Activated T-helper 1 cell treated with anti-CD3 and anti-CD28 coated beads, Interleukin-12 subunit alpha, Interleukin-12 subunit beta, Interleukin-2, Interleukin-4 antibody, amounts not matched to agents 30 ng/mL and 10 ng/mL and 1 ng/mL, durations not matched to agents 14 hours and 24 hours and 36 hours (primary cell): ENCODE results near the gene BPHL. TPM values are rescaled to one million over a fixed set of nuclear protein-coding genes. Genes with fewer than 3 reads are reported as not detected.

Experiments used
- DNase-seq: peaks from one replicate; pipeline ENCODE4 v3.0.0; 2021; ENCODE audit warnings: low spot score
- H3K27ac Mint-ChIP-seq: one replicate; pipeline ENCODE4 v1.8.0; 2021; ENCODE audit warnings: mild to moderate bottlenecking, mixed read lengths
- H3K27me3 Mint-ChIP-seq: one replicate; pipeline ENCODE4 v1.8.0; 2022; ENCODE audit warnings: mild to moderate bottlenecking, moderate library complexity, mixed read lengths; ENCODE audit not compliant: insufficient read depth
- H3K36me3 Mint-ChIP-seq: one replicate; pipeline ENCODE4 v1.8.0; 2021; ENCODE audit warnings: low read depth, mixed read lengths
- H3K4me1 Mint-ChIP-seq: one replicate; pipeline ENCODE4 v1.8.0; 2021; ENCODE audit warnings: low read depth, mixed read lengths
- H3K4me3 Mint-ChIP-seq: one replicate; pipeline ENCODE4 v1.8.0; 2021; ENCODE audit warnings: mild to moderate bottlenecking, moderate library complexity, mixed read lengths
- H3K9me3 Mint-ChIP-seq: one replicate; pipeline ENCODE4 v1.8.0; 2021; ENCODE audit warnings: mixed read lengths
- intact Hi-C: fragments of 100-400 bp; cut with micrococcal nuclease; formaldehyde crosslinking; loops from one replicate; pipeline ENCODE4 v1.15.1; 2024
- total RNA-seq: library from RNA; stranded (reverse); gene quantifications from 2 replicates; pipeline ENCODE4 v1.2.3, GENCODE V29; 2022

BPHL gene
- total RNA-seq, 1 donor from 2014 or later = 7.9 TPM

DNA sequence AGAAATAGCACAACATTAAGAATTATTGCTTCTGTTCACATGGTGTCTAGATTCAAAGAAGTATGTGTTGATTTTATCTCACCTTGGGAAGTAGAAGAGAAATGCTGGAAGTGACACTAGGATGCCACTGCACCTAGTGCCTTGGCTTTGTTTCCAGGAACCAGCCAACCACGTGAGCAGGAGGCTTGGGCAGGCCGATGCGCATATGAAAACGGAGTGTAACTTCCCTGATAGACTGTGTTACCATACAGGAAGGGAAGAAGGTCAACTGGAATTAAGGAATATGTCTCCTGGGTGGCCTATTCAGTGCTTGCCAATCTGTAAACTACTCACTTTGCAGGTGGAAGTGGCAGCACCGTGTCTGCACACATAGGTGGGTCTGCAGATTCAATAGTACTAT is 80.9 kb downstream of the BPHL start:
- Mint-ChIP-seq H3K27me3 (peaks cover 13% of the 10 kb centered on the region), H3K4me1 (no peaks in the 10 kb centered on the region), H3K4me3 (no peak overlapping the region), H3K36me3 (no peaks in the 10 kb centered on the region), H3K9me3 (peaks cover 14% of the 10 kb centered on the region), H3K27ac (no peak overlapping the region)
- DNase-seq = no peak
- intact Hi-C loops = no loop called here

- peaks cover 16% of the 10 kb centered on the region for H3K9me3 Mint-ChIP-seq
- H3K27me3 Mint-ChIP-seq = peaks cover 13% of the 10 kb centered on the region
- peaks cover under 1% of the 10 kb centered on the region for H3K4me1 Mint-ChIP-seq
- no peak overlapping the region for H3K4me3 Mint-ChIP-seq
- DNase-seq = no peak
- no peak overlapping the region for H3K27ac Mint-ChIP-seq
- H3K36me3 Mint-ChIP-seq = no peaks in the 10 kb centered on the region
- intact Hi-C loops = no loop called here
These were observed 82.2 kb downstream of the BPHL start for GRCh38 chr6:3200682-3201081.

DNA sequence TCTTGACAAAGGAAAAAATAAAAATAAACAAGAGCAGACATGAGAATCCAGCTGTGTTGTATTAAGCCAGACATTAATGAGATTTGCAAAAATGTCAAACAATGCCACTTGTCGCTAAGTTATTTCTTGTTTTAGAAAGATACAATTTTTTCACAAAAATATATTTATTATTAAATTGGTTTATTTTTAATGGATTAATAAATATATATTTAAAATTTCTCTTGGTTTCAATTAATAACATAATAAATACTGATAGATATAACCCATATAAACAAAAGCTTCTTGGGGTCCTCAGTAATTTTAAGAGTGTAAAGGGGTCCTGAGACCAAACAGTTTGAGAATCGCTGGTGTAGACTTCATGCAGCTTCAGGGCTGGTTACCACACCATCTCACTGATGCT is 82.9 kb downstream of the BPHL start:
- Mint-ChIP-seq H3K27ac (no peak overlapping the region), H3K4me3 (no peak overlapping the region), H3K27me3 (peaks cover 16% of the 10 kb centered on the region), H3K4me1 (peaks cover 8% of the 10 kb centered on the region), H3K36me3 (no peaks in the 10 kb centered on the region), H3K9me3 (peaks cover 16% of the 10 kb centered on the region)
- intact Hi-C loops = no loop called here
- DNase-seq = no peak

Other genes starting within 250 kb of the BPHL start
- gene SERPINB9, start 215.4 kb upstream of the BPHL start, total RNA-seq = 86.8 and 87.2 TPM in 2 replicates
- gene SERPINB6, start 147.1 kb upstream of the BPHL start, total RNA-seq = 33.7 and 34.9 TPM in 2 replicates
- gene NQO2, start 118.8 kb upstream of the BPHL start, total RNA-seq = 30.2 and 34.8 TPM in 2 replicates
- gene RIPK1, start 50.2 kb upstream of the BPHL start, total RNA-seq = 17.1 and 19.4 TPM in 2 replicates
- 5.2 and 5.6 TPM in 2 replicates for gene TUBB2A, start 38.8 kb downstream of the BPHL start, total RNA-seq
- 0.20 and 0.57 TPM in 2 replicates for gene TUBB2B, start 108.9 kb downstream of the BPHL start, total RNA-seq
- gene PSMG4, start 140.2 kb downstream of the BPHL start, total RNA-seq = 32.1 and 35.4 TPM in 2 replicates